ENCODE results near the gene MYL12B.

GRCh38 chr18:3250237-3251107 lies 11.5 kb upstream of the MYL12B start:
- TF ChIP-seq POLR2A (IDR thresholded peaks at IDR 0.05) (no peak), CTCF (IDR thresholded peaks at IDR 0.05) (no peak)

All from adrenal gland (tissue), 5 donors.